Mesothelial cell of epicardium (in vitro differentiated cells): ENCODE data around the gene MTF1. TPM values are rescaled to one million over a fixed set of nuclear protein-coding genes. Genes with fewer than 3 reads are reported as not detected.
"Not testable (repeated sequence)": the region's sequence is repeated elsewhere in the genome, so short reads cannot be mapped to it uniquely, and the experiment has no call there.

Experiments
- DNase-seq, 2 experiments: peaks; one replicate each; pipeline ENCODE4 v3.0.0; 2021; ENCODE audit warnings: low spot score in 2 of 2; ENCODE audit not compliant: unreplicated experiment in 2 of 2
- H3K27ac Mint-ChIP-seq: 2 replicates; pipeline ENCODE4 v1.8.0; 2021; ENCODE audit warnings: mixed read lengths
- H3K27me3 Mint-ChIP-seq: 2 replicates; pipeline ENCODE4 v1.8.0; 2021; ENCODE audit warnings: low read depth, mixed read lengths
- H3K36me3 Mint-ChIP-seq: 2 replicates; pipeline ENCODE4 v1.8.0; 2021; ENCODE audit warnings: mixed read lengths
- H3K4me1 Mint-ChIP-seq: 2 replicates; pipeline ENCODE4 v1.8.0; 2021; ENCODE audit warnings: mixed read lengths
- H3K4me3 Mint-ChIP-seq: 2 replicates; pipeline ENCODE4 v1.8.0; 2021; ENCODE audit warnings: mild to moderate bottlenecking, moderate library complexity, mixed read lengths
- H3K9me3 Mint-ChIP-seq: 2 replicates; pipeline ENCODE4 v1.8.0; 2021; ENCODE audit warnings: mixed read lengths
- CTCF ChIP-seq: fragments of 200-600 bp; sonication (generic); IDR thresholded peaks from one replicate; pipeline ENCODE4 v1.5.0; 2021; ENCODE audit warnings: antibody characterized with exemption; ENCODE audit not compliant: unreplicated experiment
- total RNA-seq: library from RNA; stranded (reverse); gene quantifications from 3 replicates; pipeline ENCODE4 v1.2.1, GENCODE V29; 2021

The MTF1 gene
- total RNA-seq, 1 donor from 2014 or later = 14.3 TPM

- no peaks in the 10 kb centered on the region for H3K27me3 Mint-ChIP-seq
- no peaks in the 10 kb centered on the region for H3K4me1 Mint-ChIP-seq
- peaks cover 19% of the 10 kb centered on the region for H3K36me3 Mint-ChIP-seq
- no peak overlapping the region for H3K27ac Mint-ChIP-seq
- H3K4me3 Mint-ChIP-seq = no peak overlapping the region
- TF ChIP-seq CTCF = no peak
- peaks cover 7% of the 10 kb centered on the region for H3K9me3 Mint-ChIP-seq
- no peak for DNase-seq
Observed at GRCh38 chr1:37901893-37902225, 42.5 kb upstream of the MTF1 start.

- no peak overlapping the region for H3K4me3 Mint-ChIP-seq
- no peak overlapping the region for H3K27ac Mint-ChIP-seq
- no peak for TF ChIP-seq CTCF
- no peaks in the 10 kb centered on the region for H3K27me3 Mint-ChIP-seq
- no peak for DNase-seq
- H3K4me1 Mint-ChIP-seq = no peaks in the 10 kb centered on the region
- H3K9me3 Mint-ChIP-seq = peaks cover 4% of the 10 kb centered on the region
- H3K36me3 Mint-ChIP-seq = peaks cover 17% of the 10 kb centered on the region
Observed at GRCh38 chr1:37901191-37901892, 42.0 kb upstream of the MTF1 start.

GRCh38 chr1:37897563-37897962, 38.2 kb upstream of the MTF1 start:
- H3K36me3 Mint-ChIP-seq = peaks cover 13% of the 10 kb centered on the region
- H3K27ac Mint-ChIP-seq, H3K4me1 Mint-ChIP-seq, H3K27me3 Mint-ChIP-seq, H3K9me3 Mint-ChIP-seq, DNase-seq, H3K4me3 Mint-ChIP-seq: not testable (repeated sequence)

GRCh38 chr1:37893673-37894072, 34.3 kb upstream of the MTF1 start:
- Mint-ChIP-seq H3K27ac (no peak overlapping the region), H3K36me3 (peaks cover 6% of the 10 kb centered on the region), H3K4me1 (no peaks in the 10 kb centered on the region), H3K4me3 (no peak overlapping the region), H3K9me3 (peaks cover 4% of the 10 kb centered on the region), H3K27me3 (no peaks in the 10 kb centered on the region)
- no peak for TF ChIP-seq CTCF
- no peak for DNase-seq

- Mint-ChIP-seq H3K9me3 (no peaks in the 10 kb centered on the region), H3K4me1 (no peaks in the 10 kb centered on the region), H3K27me3 (no peaks in the 10 kb centered on the region), H3K36me3 (peaks cover 7% of the 10 kb centered on the region), H3K27ac (no peak overlapping the region), H3K4me3 (no peak overlapping the region)
- no peak for DNase-seq
- TF ChIP-seq CTCF = no peak
Observed at GRCh38 chr1:37892151-37893047, 33.0 kb upstream of the MTF1 start.

- peak; percentile 50 for TF ChIP-seq CTCF
- Mint-ChIP-seq H3K4me1 (no peaks in the 10 kb centered on the region), H3K36me3 (peaks cover 22% of the 10 kb centered on the region), H3K27me3 (no peaks in the 10 kb centered on the region), H3K9me3 (no peaks in the 10 kb centered on the region), H3K4me3 (no peak overlapping the region), H3K27ac (no peak overlapping the region)
- no peak for DNase-seq
Observed at GRCh38 chr1:37890378-37891014, 31.1 kb upstream of the MTF1 start.
